GM19035 (cell line): ENCODE data around the gene MED1.

Experiments used
- ATAC-seq: cut with Tn5 transposase; IDR thresholded peaks from one replicate; pipeline ENCODE4 v1.9.1; 2021; ENCODE audit not compliant: unreplicated experiment

Gene MED1

GRCh38 chr17:39365872-39366271 lies 85.2 kb downstream of the MED1 start:
- no peak for ATAC-seq

GRCh38 chr17:39365242-39365641 lies 85.8 kb downstream of the MED1 start:
- no peak for ATAC-seq

- ATAC-seq: no peak
These were observed 86.6 kb downstream of the MED1 start for GRCh38 chr17:39364236-39365025.

GRCh38 chr17:39361064-39361463 lies 90.0 kb downstream of the MED1 start:
- no peak for ATAC-seq

GRCh38 chr17:39360537-39360936 lies 90.5 kb downstream of the MED1 start:
- ATAC-seq: no peak

GRCh38 chr17:39359994-39360393 lies 91.1 kb downstream of the MED1 start:
- ATAC-seq: no peak

- no peak for ATAC-seq
These were observed 93.1 kb downstream of the MED1 start for GRCh38 chr17:39357986-39358385.

- ATAC-seq: no peak
These were observed 93.6 kb downstream of the MED1 start for GRCh38 chr17:39357488-39357887.
